GM19468 (cell line): ENCODE results near the gene RAB27B.

Experiments
- ATAC-seq: cut with Tn5 transposase; IDR thresholded peaks from one replicate; pipeline ENCODE4 v1.9.1; 2021; ENCODE audit warnings: mild to moderate bottlenecking, moderate library complexity, moderate number of reproducible peaks; ENCODE audit not compliant: unreplicated experiment; ENCODE audit errors: extremely low read depth

RAB27B gene

DNA sequence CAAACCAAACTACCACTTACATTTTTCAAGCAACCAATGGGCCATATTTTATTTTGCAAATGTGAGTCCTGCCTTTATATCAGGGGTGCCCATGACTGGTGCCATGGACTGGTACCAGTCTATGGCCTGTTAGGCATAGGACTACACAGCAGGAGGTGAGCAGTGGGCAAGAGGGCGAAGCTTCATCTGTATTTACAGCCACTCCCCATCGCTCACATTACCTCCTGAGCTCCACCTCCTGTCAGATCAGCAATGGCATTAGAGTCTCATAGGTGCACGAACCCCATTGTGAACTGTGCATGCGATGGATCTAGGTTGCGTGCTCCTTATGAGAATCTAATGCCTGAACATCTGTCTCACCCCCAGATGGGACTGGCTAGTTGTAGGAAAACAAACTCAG lies 77.4 kb downstream of the RAB27B start:
- no peak for ATAC-seq

- no peak for ATAC-seq
Observed at GRCh38 chr18:54906331-54907185, 78.3 kb downstream of the RAB27B start.

GRCh38 chr18:54909538-54909937 lies 81.3 kb downstream of the RAB27B start:
- ATAC-seq: no peak

- ATAC-seq: no peak
Observed at GRCh38 chr18:54910161-54910919, 82.1 kb downstream of the RAB27B start.

- ATAC-seq: no peak
Observed at GRCh38 chr18:54911551-54911950, 83.3 kb downstream of the RAB27B start.

DNA sequence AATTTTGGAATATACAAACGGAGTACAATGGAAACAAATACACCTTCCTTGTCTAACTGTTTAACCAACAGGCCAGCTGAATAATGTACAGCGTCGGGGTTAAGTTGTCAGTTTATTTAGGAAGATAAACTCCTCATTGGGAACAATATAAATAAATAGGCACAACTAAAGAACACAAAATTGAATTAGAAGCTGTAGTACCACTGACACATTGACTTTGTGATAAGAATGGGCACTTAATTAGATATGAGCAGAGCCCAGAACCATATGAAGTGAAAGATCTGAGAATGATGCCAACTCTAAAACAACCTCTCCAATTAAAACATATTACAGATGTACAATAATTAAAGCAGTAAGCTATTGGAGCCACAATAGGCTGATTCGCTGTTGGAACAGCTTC lies 86.5 kb downstream of the RAB27B start:
- no peak for ATAC-seq

DNA sequence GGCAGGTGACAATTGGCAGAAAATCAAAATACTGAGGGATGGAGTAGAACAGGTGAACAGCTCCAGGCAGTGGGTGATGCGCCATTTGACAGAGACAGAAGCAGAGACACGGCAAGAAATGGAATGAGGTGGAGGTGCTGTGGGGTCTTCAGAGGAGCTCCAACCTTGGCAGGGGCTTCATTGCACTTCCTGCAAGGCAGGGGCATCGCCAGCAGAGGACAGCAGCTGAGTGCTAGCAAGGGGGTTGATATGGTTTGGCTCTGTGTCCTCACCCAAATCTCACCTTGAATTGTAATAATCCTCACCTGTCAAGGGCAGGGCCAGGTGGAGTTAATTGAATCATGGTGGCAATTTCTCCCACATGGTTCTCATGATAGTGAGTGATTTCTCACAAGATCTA lies 88.2 kb downstream of the RAB27B start:
- no peak for ATAC-seq

DNA sequence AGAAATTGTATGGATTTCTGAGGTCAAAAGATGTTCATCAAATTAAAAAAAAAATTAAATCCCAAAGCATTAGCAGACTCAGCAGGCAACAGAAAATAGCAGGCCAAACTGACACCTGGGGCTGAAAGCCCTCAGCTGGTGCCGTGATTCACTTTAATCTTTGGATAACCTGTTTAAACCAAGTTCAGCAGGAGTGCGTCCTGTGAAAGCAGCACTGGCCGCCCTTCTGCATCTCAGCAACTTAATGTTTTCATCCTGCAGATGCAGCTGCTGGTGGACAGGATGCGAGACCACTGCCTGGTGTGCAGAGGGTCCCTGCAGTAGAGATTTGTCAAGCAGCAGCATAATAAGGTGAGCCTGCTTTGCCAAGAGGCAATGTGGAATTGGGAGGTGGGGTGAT lies 89.8 kb downstream of the RAB27B start:
- ATAC-seq: no peak

- no peak for ATAC-seq
Observed at GRCh38 chr18:54919412-54919811, 91.1 kb downstream of the RAB27B start.

DNA sequence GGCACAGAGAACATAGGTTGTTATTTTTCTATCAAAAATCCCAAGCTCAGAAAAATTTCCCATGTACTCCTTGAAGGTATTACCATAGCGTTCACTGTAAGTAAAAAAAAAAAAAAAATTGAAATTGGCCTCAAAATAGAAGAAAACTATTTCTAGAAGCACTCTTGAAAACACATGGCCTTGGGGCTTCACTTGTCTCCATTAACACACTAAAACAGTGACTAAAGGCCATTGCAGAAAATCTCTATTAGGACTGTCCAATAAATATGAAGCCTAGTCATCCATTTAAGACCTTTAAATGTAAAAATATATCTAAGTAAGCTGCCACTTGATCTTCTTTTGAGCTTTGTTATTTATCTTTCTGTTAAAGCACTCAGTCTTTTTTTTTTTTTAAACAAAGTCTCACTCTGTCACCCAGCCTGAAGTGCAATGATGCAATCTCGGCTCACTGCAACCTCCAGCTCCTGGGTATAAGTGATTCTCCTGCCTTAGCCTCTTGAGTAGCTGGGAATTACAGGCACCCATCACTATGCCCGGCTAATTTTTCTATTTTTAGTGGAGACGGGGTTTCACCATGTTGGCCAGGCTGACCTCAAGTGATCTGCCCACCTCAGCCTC lies 95.2 kb downstream of the RAB27B start:
- no peak for ATAC-seq

DNA sequence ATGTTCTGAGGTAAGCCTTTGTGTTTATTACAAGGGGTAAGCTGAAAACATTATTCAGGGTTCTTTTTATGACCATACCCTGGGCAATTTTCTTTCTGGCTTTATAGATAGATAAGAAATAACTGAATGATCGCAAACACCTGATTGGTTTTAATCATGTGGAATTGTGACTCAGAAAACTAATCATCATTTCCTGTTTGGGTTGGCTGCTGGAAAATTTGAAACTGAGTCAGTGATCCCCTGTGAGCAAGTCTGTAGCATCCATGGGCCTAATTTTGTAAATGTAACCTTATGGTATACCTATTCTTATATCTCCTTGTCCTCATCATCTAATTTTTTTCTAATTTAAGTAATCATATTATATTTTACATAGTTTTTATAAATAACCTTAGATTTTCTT lies 96.7 kb downstream of the RAB27B start:
- no peak for ATAC-seq

GRCh38 chr18:54926593-54927325 lies 98.5 kb downstream of the RAB27B start:
- no peak for ATAC-seq

DNA sequence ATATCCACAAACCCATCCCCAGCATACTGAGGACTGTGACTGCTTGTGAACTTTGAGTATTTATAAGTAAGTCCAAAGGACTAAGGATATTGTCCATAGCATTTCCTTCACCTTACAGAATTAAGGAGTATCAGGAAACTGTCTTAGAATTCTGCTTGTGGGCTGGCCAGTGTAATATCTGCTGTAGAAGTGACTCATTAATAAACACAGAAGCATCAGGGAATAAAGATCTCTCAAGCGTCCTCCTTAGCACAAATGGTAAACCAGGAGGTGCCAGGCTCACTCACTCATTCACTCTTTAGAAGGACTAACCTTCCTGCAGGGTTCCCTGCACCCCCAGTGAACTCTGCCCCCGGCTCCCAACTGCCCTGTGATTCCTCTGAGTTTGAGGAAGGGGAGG lies 100.0 kb downstream of the RAB27B start:
- no peak for ATAC-seq

- no peak for ATAC-seq
Observed at GRCh38 chr18:54931152-54931551, 102.9 kb downstream of the RAB27B start.

DNA sequence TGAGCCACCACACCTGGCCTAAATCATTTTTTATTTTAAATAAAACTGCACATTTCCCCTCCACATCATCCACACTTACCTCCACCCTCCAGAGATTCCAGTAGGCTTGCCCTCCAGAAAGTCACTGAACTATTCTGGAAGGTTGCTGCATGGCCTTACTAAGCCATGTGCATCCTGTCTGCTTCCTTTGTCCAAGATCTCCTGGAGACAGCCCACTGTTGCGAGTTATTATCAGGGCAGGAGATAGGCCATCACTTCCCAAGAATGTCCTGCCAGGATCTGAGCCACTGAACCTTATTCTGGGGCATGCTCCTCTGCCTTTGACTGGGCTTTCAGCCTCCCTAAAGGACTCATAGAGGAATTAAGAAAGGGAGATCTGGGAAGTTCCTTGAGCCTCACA lies 104.2 kb downstream of the RAB27B start:
- ATAC-seq: no peak

DNA sequence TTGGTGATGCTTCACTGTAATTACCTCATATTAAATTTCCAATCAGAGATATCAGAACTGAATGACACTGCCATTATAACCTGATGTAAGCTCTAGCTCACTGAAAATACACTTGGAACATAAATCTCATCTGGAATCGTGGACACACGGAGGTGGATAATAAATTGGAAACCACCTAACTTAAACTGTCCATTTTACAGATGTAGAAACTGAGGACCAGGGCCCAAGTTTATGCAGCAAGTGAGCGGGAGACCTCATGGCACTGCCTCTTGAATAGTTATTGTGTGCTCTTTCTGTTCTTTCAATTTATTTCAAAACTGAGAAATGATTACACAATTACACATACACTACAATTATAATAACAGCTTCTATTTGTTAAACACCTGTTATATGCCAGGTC lies 110.2 kb downstream of the RAB27B start:
- no peak for ATAC-seq

DNA sequence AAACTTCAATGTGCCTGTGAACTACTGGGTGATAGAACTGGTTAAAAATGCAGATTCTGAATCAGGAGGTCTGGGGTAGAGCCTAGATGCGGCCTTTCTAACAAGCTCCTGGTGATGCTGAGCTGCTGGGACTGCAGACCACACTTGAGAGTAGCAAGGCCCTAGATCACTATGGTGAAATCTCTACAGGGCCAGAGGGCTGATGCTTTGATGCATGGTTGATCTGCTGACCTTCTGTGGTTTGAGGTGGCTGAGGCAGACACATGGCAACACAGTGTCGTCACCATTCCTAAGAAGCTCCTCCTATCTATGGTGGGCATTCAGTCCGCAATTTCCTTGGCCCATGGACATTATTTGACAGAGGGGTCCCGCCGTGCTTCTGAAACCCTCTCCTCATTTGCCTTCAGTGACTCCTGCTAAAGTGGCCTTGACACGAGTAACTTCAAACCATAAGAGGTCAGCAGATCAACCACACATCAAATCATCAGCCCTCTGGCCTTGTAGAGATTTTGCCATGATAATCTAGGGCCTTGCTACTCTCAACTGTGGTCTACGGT lies 111.2 kb downstream of the RAB27B start:
- no peak for ATAC-seq

DNA sequence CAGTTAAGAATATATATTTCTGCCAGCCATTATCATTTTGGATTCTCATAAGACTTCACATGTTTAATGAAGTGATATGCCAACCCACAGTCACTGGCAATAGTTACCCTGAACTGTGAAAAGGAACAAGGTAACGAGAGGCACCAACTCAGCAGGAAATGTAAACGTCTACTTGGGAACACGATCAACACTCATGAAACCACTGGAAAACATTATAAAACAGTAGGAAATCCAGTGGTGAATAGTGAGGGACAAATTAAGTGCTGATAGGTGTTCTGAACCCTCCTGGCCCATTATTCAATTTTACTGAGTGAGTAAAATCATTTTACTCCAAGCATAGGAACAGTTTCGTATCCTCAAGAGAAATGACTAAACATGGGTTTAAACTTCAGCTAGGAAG lies 113.9 kb downstream of the RAB27B start:
- ATAC-seq: no peak

GRCh38 chr18:54942569-54942968 lies 114.3 kb downstream of the RAB27B start:
- ATAC-seq: no peak
